GM10266 (cell line): ENCODE data around the gene LRRC51.

ENCODE experiments used
- DNase-seq: peaks from one replicate; pipeline ENCODE4 v3.0.0; 2012; ENCODE audit errors: extremely low spot score
- CTCF ChIP-seq: IDR thresholded peaks from 2 replicates; pipeline ENCODE4 v1.5.1; 2012; ENCODE audit warnings: mild to moderate bottlenecking, low read depth; ENCODE audit not compliant: control insufficient read depth, insufficient read depth; ENCODE audit errors: missing control alignments

The LRRC51 gene

GRCh38 chr11:72040491-72041363 is 39.9 kb upstream of the LRRC51 start:
- TF ChIP-seq CTCF, result no peak
- DNase-seq, result peak; percentile 50

GRCh38 chr11:72041364-72042063 is 39.1 kb upstream of the LRRC51 start:
- no peak for TF ChIP-seq CTCF
- no peak for DNase-seq

GRCh38 chr11:72042064-72042745 is 38.4 kb upstream of the LRRC51 start:
- DNase-seq, result no peak
- no peak for TF ChIP-seq CTCF

- DNase-seq, result no peak
- no peak for TF ChIP-seq CTCF
These were observed 34.8 kb upstream of the LRRC51 start for GRCh38 chr11:72045849-72046248.

GRCh38 chr11:72048766-72049460 is 31.7 kb upstream of the LRRC51 start:
- no peak for DNase-seq
- TF ChIP-seq CTCF, result no peak

GRCh38 chr11:72058416-72059034 is 22.1 kb upstream of the LRRC51 start:
- no peak for TF ChIP-seq CTCF
- DNase-seq, result no peak
